ENCODE data around the gene KIF1B. TPM values are rescaled to one million over a fixed set of nuclear protein-coding genes. Genes with fewer than 3 reads are reported as not detected.

KIF1B gene
- total and polyA plus RNA-seq, 2 donors (not counting 1 experiment from before 2014, with no cell fraction given) = 3.5 to 16.4 TPM

DNA sequence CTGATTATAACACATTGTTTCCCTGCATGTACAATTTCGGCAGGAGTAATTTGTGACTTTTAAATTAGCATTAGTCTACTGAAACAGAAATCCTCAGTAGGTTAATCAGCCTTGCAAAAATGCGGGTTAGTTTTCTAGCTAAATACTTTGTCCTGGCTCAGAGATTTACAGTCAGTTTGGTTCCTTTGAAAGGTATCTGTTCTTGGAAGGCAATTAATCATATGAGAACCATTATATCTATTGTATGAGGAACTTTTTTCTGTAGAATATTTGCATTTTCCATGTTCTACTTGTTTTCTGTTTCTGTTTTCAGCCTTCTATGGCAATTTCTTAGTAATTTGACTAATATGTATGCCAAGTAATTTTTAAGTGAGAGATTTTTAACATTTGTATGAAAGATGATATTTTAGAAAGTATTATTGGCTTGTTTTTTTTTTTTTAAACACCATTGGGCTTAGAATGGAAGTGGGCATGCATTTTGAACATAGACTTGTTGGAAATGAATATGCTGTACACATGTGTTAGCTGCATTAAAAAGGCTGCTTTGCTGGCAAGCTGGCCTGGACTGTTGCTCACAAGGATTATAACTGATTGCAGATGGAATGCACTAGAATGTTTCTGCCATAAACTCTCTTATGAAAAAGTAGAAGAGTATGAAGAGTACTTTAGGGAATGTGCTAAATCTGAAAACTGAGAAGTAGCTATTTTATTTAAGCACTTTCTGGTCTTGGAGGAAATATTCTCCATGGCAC lies 26.2 kb downstream of the KIF1B start:
- intact Hi-C loops (cut with micrococcal nuclease) = no loop called here
- no peak overlapping the region for H3K27ac Mint-ChIP-seq

GRCh38 chr1:10237157-10237539 lies 26.8 kb downstream of the KIF1B start:
- ChIA-PET POLR2A (no interaction called here), CTCF (interaction anchor here (1.3 kb wide), 1 partner anchor 27 kb away, joined by 3 read pairs; the partner anchor contains the start of gene KIF1B)
- H3K4me2 ChIP-seq (replicated peaks; ENCODE audit: low read depth, low read length, poor library complexity, severe bottlenecking) = no peak overlapping the region
- no CpG with 5 or more reads among the region's 1 CpG for WGBS (ENCODE audit: insufficient coverage)
- no peak for ATAC-seq (ENCODE audit: low read depth)
- H3K9me3 ChIP-seq (ENCODE audit: control extremely low read depth in 1 of 3, control insufficient read depth in 2 of 3, insufficient read depth in 1 of 3, low read length in 2 of 3) = no peaks in the 10 kb centered on the region
- no peak for TF ChIP-seq EZH2 (IDR thresholded peaks at IDR 0.05; ENCODE audit: borderline replicate concordance, insufficient read depth, low read depth, low read length, poor library complexity, severe bottlenecking)
- TF ChIP-seq, protein P1, sequence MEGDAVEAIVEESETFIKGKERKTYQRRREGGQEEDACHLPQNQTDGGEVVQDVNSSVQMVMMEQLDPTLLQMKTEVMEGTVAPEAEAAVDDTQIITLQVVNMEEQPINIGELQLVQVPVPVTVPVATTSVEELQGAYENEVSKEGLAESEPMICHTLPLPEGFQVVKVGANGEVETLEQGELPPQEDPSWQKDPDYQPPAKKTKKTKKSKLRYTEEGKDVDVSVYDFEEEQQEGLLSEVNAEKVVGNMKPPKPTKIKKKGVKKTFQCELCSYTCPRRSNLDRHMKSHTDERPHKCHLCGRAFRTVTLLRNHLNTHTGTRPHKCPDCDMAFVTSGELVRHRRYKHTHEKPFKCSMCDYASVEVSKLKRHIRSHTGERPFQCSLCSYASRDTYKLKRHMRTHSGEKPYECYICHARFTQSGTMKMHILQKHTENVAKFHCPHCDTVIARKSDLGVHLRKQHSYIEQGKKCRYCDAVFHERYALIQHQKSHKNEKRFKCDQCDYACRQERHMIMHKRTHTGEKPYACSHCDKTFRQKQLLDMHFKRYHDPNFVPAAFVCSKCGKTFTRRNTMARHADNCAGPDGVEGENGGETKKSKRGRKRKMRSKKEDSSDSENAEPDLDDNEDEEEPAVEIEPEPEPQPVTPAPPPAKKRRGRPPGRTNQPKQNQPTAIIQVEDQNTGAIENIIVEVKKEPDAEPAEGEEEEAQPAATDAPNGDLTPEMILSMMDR (IDR thresholded peaks at IDR 0.05) = no peak
- H3K4me3 ChIP-seq (ENCODE audit: control extremely low read depth in 1 of 5, extremely low read depth in 1 of 5, insufficient read depth in 1 of 5, low read depth in 2 of 5, low read length in 4 of 5) = no peak overlapping the region
- peaks cover 8% of the 10 kb centered on the region for H3K79me2 ChIP-seq (ENCODE audit: control insufficient read depth, insufficient read depth, low read length)
- H3K27ac ChIP-seq (ENCODE audit: low read length in 2 of 2) = no peak overlapping the region
- peaks cover 0 to 8% of the 10 kb centered on the region in 2 donors for H3K4me1 ChIP-seq (ENCODE audit: control insufficient read depth in 2 of 2, insufficient read depth in 2 of 2, low read length in 2 of 2)
- no peaks in the 10 kb centered on the region for H4K20me1 ChIP-seq (ENCODE audit: control insufficient read depth, insufficient read depth, low read length, poor library complexity, severe bottlenecking)
- peaks cover 0 to 2% of the 10 kb centered on the region in 2 experiments for H3K36me3 ChIP-seq (replicated peaks in 1 of 2; ENCODE audit: control extremely low read depth in 1 of 2, control insufficient read depth in 1 of 2, extremely low read depth in 1 of 2, insufficient read depth in 2 of 2, low read length in 1 of 2)
- no peaks in the 10 kb centered on the region for H3K9me3 Mint-ChIP-seq (ENCODE audit: insufficient read depth)
- no peak overlapping the region for H2AFZ ChIP-seq (ENCODE audit: insufficient read depth, low read depth, low read length, poor library complexity, severe bottlenecking)
- H3K27ac Mint-ChIP-seq = no peak overlapping the region
- H3K4me1 Mint-ChIP-seq = peaks cover 11% of the 10 kb centered on the region
- no peaks in the 10 kb centered on the region for H3K27me3 ChIP-seq (replicated peaks in 1 of 4; ENCODE audit: control extremely low read depth in 1 of 4, control insufficient read depth in 3 of 4, insufficient read depth in 4 of 4, low read length in 3 of 4)
- H3K27me3 Mint-ChIP-seq = no peaks in the 10 kb centered on the region
- intact Hi-C loops (cut with micrococcal nuclease) = no loop called here
- H3K4me3 Mint-ChIP-seq = no peak overlapping the region
- peak; percentile 12 for DNase-seq
- no peak overlapping the region for H3K9ac ChIP-seq (ENCODE audit: low read length)

More for the DNA sequence above, 26.2 kb downstream of the KIF1B start:
- CTCF ChIA-PET = interaction anchor here (0.6 to 1.3 kb wide), 3 partner anchors 26 to 457 kb away, joined by 3 read pairs; partner anchors contain the start of gene KIF1B
- no CpG with 5 or more reads among the region's 2 CpGs for WGBS (ENCODE audit: insufficient coverage)
- DNase-seq (no peak), ATAC-seq (ENCODE audit: low read depth) (no peak)
- Mint-ChIP-seq H3K9me3 (ENCODE audit: insufficient read depth) (no peaks in the 10 kb centered on the region), H3K4me3 (no peak overlapping the region), H3K4me1 (peaks cover 11% of the 10 kb centered on the region), H3K27me3 (no peaks in the 10 kb centered on the region)
- H3K27ac ChIP-seq (ENCODE audit: low read length in 2 of 2) = no peak overlapping the region
- no peaks in the 10 kb centered on the region for H3K9me3 ChIP-seq (ENCODE audit: control extremely low read depth in 1 of 3, control insufficient read depth in 2 of 3, insufficient read depth in 1 of 3, low read length in 2 of 3)
- no peaks in the 10 kb centered on the region for H3K27me3 ChIP-seq (replicated peaks in 1 of 4; ENCODE audit: control extremely low read depth in 1 of 4, control insufficient read depth in 3 of 4, insufficient read depth in 4 of 4, low read length in 3 of 4)
- H4K20me1 ChIP-seq (ENCODE audit: control insufficient read depth, insufficient read depth, low read length, poor library complexity, severe bottlenecking) = no peaks in the 10 kb centered on the region
- H3K79me2 ChIP-seq (ENCODE audit: control insufficient read depth, insufficient read depth, low read length) = peaks cover 5% of the 10 kb centered on the region
- no peak overlapping the region for H3K4me3 ChIP-seq (ENCODE audit: control extremely low read depth in 1 of 5, extremely low read depth in 1 of 5, insufficient read depth in 1 of 5, low read depth in 2 of 5, low read length in 4 of 5)
- H3K4me2 ChIP-seq (replicated peaks; ENCODE audit: low read depth, low read length, poor library complexity, severe bottlenecking) = no peak overlapping the region
- H2AFZ ChIP-seq (ENCODE audit: insufficient read depth, low read depth, low read length, poor library complexity, severe bottlenecking) = no peak overlapping the region
- H3K36me3 ChIP-seq (replicated peaks in 1 of 2; ENCODE audit: control extremely low read depth in 1 of 2, control insufficient read depth in 1 of 2, extremely low read depth in 1 of 2, insufficient read depth in 2 of 2, low read length in 1 of 2) = peaks cover 0 to 2% of the 10 kb centered on the region in 2 experiments
- H3K9ac ChIP-seq (ENCODE audit: low read length) = no peak overlapping the region
- no peak for TF ChIP-seq EZH2 (IDR thresholded peaks at IDR 0.05; ENCODE audit: borderline replicate concordance, insufficient read depth, low read depth, low read length, poor library complexity, severe bottlenecking)
- TF ChIP-seq, protein P1 (IDR thresholded peaks at IDR 0.05) = no peak
- peaks cover 0 to 8% of the 10 kb centered on the region in 2 donors for H3K4me1 ChIP-seq (ENCODE audit: control insufficient read depth in 2 of 2, insufficient read depth in 2 of 2, low read length in 2 of 2)
- POLR2A ChIA-PET = no interaction called here

Data from B cell (primary cell).